Mesothelial cell of epicardium (in vitro differentiated cells): Measurements from ENCODE around the gene LRWD1. TPM values are rescaled to one million over a fixed set of nuclear protein-coding genes. Genes with fewer than 3 reads are reported as not detected.

Experiments used
- DNase-seq, 2 experiments: peaks; one replicate each; pipeline ENCODE4 v3.0.0; 2021; ENCODE audit warnings: low spot score in 2 of 2; ENCODE audit not compliant: unreplicated experiment in 2 of 2
- H3K27ac Mint-ChIP-seq: 2 replicates; pipeline ENCODE4 v1.8.0; 2021; ENCODE audit warnings: mixed read lengths
- H3K27me3 Mint-ChIP-seq: 2 replicates; pipeline ENCODE4 v1.8.0; 2021; ENCODE audit warnings: low read depth, mixed read lengths
- H3K36me3 Mint-ChIP-seq: 2 replicates; pipeline ENCODE4 v1.8.0; 2021; ENCODE audit warnings: mixed read lengths
- H3K4me1 Mint-ChIP-seq: 2 replicates; pipeline ENCODE4 v1.8.0; 2021; ENCODE audit warnings: mixed read lengths
- H3K4me3 Mint-ChIP-seq: 2 replicates; pipeline ENCODE4 v1.8.0; 2021; ENCODE audit warnings: mild to moderate bottlenecking, moderate library complexity, mixed read lengths
- H3K9me3 Mint-ChIP-seq: 2 replicates; pipeline ENCODE4 v1.8.0; 2021; ENCODE audit warnings: mixed read lengths
- CTCF ChIP-seq: fragments of 200-600 bp; sonication (generic); IDR thresholded peaks from one replicate; pipeline ENCODE4 v1.5.0; 2021; ENCODE audit warnings: antibody characterized with exemption; ENCODE audit not compliant: unreplicated experiment
- total RNA-seq: library from RNA; stranded (reverse); gene quantifications from 3 replicates; pipeline ENCODE4 v1.2.1, GENCODE V29; 2021

Gene LRWD1
- total RNA-seq, 1 donor from 2014 or later: 19.2 TPM

DNA sequence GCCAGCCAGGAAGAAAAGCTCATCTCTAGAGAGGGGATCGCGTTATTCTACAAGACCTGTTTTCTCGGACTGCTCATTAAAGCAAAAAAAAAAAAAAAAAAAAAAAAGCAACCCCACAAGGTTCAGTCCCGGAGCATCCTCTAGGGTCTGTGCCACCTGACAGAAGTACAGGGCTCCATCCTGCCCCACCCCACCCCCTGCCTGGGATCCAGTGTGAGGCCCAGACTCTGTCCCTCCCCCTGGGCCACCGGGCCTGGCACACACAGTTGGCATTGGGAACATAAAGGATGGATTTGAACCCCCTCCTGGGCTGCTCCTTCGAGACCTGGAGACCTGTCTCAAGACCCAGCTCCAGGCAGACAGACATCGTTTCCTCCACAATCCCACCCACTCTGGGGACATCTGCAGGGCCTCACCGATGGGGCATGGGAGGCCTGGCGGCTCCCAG is 30.7 kb upstream of the LRWD1 start:
- TF ChIP-seq CTCF: no peak
- peak overlapping the region; percentile 77 for H3K4me3 Mint-ChIP-seq
- peaks cover 22% of the 10 kb centered on the region for H3K4me1 Mint-ChIP-seq
- H3K9me3 Mint-ChIP-seq: no peaks in the 10 kb centered on the region
- H3K27ac Mint-ChIP-seq: peak overlapping the region; percentile 66
- no peaks in the 10 kb centered on the region for H3K27me3 Mint-ChIP-seq
- no peak for DNase-seq
- peaks cover under 1% of the 10 kb centered on the region for H3K36me3 Mint-ChIP-seq

GRCh38 chr7:102436118-102436517 is 28.7 kb upstream of the LRWD1 start:
- TF ChIP-seq CTCF: no peak
- no peaks in the 10 kb centered on the region for H3K9me3 Mint-ChIP-seq
- no peaks in the 10 kb centered on the region for H3K27me3 Mint-ChIP-seq
- no peak overlapping the region for H3K27ac Mint-ChIP-seq
- H3K4me3 Mint-ChIP-seq: no peak overlapping the region
- peaks cover 2% of the 10 kb centered on the region for H3K36me3 Mint-ChIP-seq
- peaks cover 20% of the 10 kb centered on the region for H3K4me1 Mint-ChIP-seq
- DNase-seq: no peak

DNA sequence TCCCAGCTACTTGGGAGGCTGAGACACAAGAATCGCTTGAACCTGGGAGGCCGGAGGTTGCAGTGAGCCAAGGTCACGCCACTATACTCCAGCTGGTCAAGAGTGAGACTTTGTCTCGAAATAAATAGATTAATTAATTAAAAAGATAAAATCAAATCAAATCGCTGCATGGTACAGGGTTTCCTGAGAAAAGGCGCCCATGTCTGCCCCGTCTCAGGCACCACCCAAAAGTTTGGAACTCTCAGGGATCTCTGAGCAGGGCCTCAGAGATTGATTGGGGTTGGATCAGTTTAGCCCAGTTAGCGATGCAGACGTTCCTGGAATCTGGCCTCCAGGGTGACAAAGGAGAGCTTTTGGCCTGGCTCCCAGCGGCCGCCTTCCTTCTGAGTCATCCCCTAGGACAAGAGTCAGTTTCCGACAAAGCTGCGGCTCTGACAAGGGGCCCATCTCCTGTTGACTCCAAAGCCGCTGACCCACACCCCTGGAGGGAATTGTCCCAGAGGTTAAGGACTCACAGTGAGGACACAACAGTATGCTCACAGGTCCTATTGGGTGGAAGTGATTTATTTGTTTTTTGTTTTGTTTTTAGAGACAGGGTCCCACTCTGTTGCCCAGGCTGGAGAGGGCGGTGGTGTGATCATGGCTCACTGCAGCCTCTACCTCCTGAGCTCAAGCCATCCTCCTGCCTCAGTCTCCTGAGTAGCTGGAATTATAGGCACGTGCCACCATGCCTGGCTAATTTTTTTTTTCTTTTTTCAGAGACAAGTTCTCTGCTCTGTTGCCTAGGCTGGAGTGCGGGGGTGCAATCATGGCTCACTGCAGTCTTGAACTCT is 24.6 kb upstream of the LRWD1 start:
- DNase-seq: no peak
- Mint-ChIP-seq H3K27me3 (no peaks in the 10 kb centered on the region), H3K27ac (no peak overlapping the region), H3K9me3 (no peaks in the 10 kb centered on the region), H3K4me1 (no peaks in the 10 kb centered on the region), H3K36me3 (peaks cover 11% of the 10 kb centered on the region), H3K4me3 (no peak overlapping the region)
- no peak for TF ChIP-seq CTCF

- no peaks in the 10 kb centered on the region for H3K4me1 Mint-ChIP-seq
- H3K36me3 Mint-ChIP-seq: peaks cover 14% of the 10 kb centered on the region
- H3K4me3 Mint-ChIP-seq: no peak overlapping the region
- no peaks in the 10 kb centered on the region for H3K27me3 Mint-ChIP-seq
- no peak for TF ChIP-seq CTCF
- H3K9me3 Mint-ChIP-seq: no peaks in the 10 kb centered on the region
- DNase-seq: no peak
- no peak overlapping the region for H3K27ac Mint-ChIP-seq
Observed at GRCh38 chr7:102444961-102445673, 19.7 kb upstream of the LRWD1 start.

GRCh38 chr7:102445674-102446071 is 19.1 kb upstream of the LRWD1 start:
- TF ChIP-seq CTCF: no peak
- peaks cover 14% of the 10 kb centered on the region for H3K36me3 Mint-ChIP-seq
- no peak overlapping the region for H3K27ac Mint-ChIP-seq
- no peaks in the 10 kb centered on the region for H3K27me3 Mint-ChIP-seq
- H3K4me3 Mint-ChIP-seq: no peak overlapping the region
- DNase-seq: no peak
- no peaks in the 10 kb centered on the region for H3K4me1 Mint-ChIP-seq
- no peaks in the 10 kb centered on the region for H3K9me3 Mint-ChIP-seq
